ENCODE measurements around the gene RAPGEF4.

GRCh38 chr2:172726172-172726735 lies 9.4 kb upstream of the RAPGEF4 start:
- TF ChIP-seq SIN3A (IDR thresholded peaks at IDR 0.05; ENCODE audit: low read depth) (no peak), EZH2 (IDR thresholded peaks at IDR 0.05) (no peak), CTCF (IDR thresholded peaks at IDR 0.05 in 2 of 3, conservative IDR thresholded peaks at IDR 0.05 in 1 of 3; ENCODE audit: borderline replicate concordance in 1 of 3, insufficient read depth in 1 of 3, low read depth in 2 of 3, low read length in 2 of 3) (no peak)
